PFSK-1 (cell line): ENCODE data around the gene EFNA2.

Experiments used
- FOXP2 ChIP-seq: optimal IDR thresholded peaks from 2 replicates; pipeline ENCODE3; 2011; ENCODE audit warnings: borderline replicate concordance, control low read depth, inconsistent platforms; ENCODE audit not compliant: insufficient read depth; ENCODE audit errors: extremely low read length, extremely low read depth
- POLR2AphosphoS5 ChIP-seq: IDR thresholded peaks from 2 replicates; pipeline ENCODE4 v1.6.1; 2012; ENCODE audit warnings: low read depth, mild to moderate bottlenecking, control low read depth, low read length, moderate library complexity
- SIN3A ChIP-seq: IDR thresholded peaks from 2 replicates; pipeline ENCODE4 v1.6.1; 2012; ENCODE audit warnings: mild to moderate bottlenecking, low read length, moderate library complexity, borderline replicate concordance; ENCODE audit not compliant: insufficient read depth
- TAF1 ChIP-seq: IDR thresholded peaks from 2 replicates; pipeline ENCODE4 v1.6.1; 2012; ENCODE audit warnings: low read length, control low read depth, borderline replicate concordance; ENCODE audit not compliant: insufficient read depth
- TF ChIP-seq, protein P1 (sequence below), 2 experiments: IDR thresholded peaks; 2 replicates each; pipeline versions ENCODE4 v1.6.1 to v1.8.0; 2011 to 2012; ENCODE audit warnings: low read depth in 2 of 2, low read length in 2 of 2, control low read depth in 1 of 2, inconsistent platforms in 1 of 2, mild to moderate bottlenecking in 1 of 2, moderate library complexity in 1 of 2; ENCODE audit not compliant: insufficient read depth in 1 of 2

DNA sequence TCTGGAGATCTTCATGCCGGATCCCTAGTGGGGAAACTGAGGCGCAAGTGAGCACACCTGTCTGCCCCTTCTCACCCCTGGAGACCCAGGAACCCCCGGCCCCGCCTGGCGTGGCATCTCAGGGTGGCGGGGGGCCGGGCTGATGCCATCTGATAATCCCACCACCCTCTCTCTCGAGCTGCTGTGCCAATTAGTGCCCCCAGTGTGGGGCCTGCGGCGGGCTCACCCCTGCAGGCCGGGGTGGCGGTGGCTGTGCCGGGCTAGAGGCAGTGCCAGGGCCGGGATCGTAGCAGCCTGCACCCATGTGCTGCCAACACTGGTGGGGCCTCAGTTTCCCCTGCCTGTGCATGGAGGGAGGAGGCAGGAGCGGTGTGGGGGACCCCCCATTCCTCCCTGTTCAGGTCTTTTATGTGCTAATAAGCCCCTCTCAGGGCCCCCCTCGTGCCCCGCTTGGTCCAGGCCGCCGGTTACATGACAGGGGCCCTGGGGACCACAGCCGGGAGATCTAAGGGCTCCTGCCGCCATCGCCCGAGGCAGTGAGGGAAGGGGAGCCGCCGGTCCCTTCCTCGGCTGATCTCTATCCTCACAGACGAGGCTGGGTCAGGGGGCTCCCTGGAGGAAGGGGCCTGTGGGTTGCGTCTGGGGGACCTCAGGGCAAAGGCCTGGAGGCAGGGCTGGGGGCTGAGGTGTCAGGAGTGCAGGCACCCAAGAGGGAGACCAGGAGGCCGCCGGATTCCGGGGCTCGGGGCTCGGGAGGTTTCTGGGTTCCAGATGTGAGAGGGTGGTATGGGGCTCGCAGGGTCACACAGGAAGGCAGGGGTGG is 8.3 kb downstream of the EFNA2 start:
- TF ChIP-seq, protein P1, sequence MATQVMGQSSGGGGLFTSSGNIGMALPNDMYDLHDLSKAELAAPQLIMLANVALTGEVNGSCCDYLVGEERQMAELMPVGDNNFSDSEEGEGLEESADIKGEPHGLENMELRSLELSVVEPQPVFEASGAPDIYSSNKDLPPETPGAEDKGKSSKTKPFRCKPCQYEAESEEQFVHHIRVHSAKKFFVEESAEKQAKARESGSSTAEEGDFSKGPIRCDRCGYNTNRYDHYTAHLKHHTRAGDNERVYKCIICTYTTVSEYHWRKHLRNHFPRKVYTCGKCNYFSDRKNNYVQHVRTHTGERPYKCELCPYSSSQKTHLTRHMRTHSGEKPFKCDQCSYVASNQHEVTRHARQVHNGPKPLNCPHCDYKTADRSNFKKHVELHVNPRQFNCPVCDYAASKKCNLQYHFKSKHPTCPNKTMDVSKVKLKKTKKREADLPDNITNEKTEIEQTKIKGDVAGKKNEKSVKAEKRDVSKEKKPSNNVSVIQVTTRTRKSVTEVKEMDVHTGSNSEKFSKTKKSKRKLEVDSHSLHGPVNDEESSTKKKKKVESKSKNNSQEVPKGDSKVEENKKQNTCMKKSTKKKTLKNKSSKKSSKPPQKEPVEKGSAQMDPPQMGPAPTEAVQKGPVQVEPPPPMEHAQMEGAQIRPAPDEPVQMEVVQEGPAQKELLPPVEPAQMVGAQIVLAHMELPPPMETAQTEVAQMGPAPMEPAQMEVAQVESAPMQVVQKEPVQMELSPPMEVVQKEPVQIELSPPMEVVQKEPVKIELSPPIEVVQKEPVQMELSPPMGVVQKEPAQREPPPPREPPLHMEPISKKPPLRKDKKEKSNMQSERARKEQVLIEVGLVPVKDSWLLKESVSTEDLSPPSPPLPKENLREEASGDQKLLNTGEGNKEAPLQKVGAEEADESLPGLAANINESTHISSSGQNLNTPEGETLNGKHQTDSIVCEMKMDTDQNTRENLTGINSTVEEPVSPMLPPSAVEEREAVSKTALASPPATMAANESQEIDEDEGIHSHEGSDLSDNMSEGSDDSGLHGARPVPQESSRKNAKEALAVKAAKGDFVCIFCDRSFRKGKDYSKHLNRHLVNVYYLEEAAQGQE (IDR thresholded peaks at IDR 0.05; ENCODE audit: insufficient read depth in 1 of 2, low read depth in 2 of 2, low read length in 2 of 2) = no peak
- TF ChIP-seq TAF1 (no peak), FOXP2 (no peak), POLR2AphosphoS5 (no peak), SIN3A (no peak)
